Natural killer cell (primary cell): Measurements from ENCODE around the gene TRIM4. TPM values are rescaled to one million over a fixed set of nuclear protein-coding genes. Genes with fewer than 3 reads are reported as not detected.
"Not testable (repeated sequence)": the region's sequence is repeated elsewhere in the genome, so short reads cannot be mapped to it uniquely, and the experiment has no call there.

Source experiments
- ATAC-seq, 3 donors: fragments of 150-1000 bp in 2 of 3; fragments of 200-7000 bp in 1 of 3; cut with Tn5 transposase; 1 replicate in 1 of 3; 2 replicates in 2 of 3; pipeline ENCODE4 v1.10.0; 2021; ENCODE audit warnings: mild to moderate bottlenecking in 2 of 3, moderate library complexity in 2 of 3
- DNase-seq, 2 donors: peaks; one replicate each; pipeline versions ENCODE4 v3.0.0 to v3.0.0-alpha.2; 2013 to 2021; ENCODE audit warnings: mixed read lengths in 1 of 2
- H3K27ac ChIP-seq: one replicate; pipeline ENCODE4 v1.5.1; 2013; ENCODE audit warnings: mild to moderate bottlenecking, low read length
- H3K27me3 ChIP-seq: one replicate; pipeline ENCODE4 v1.6.1; 2013; ENCODE audit warnings: low read length; ENCODE audit not compliant: control insufficient read depth, insufficient read depth
- H3K36me3 ChIP-seq: one replicate; pipeline ENCODE4 v1.6.1; 2013; ENCODE audit warnings: low read length; ENCODE audit not compliant: control insufficient read depth, insufficient read depth
- H3K4me1 ChIP-seq: one replicate; pipeline ENCODE4 v1.6.1; 2013; ENCODE audit warnings: low read length; ENCODE audit not compliant: control insufficient read depth, insufficient read depth
- H3K4me3 ChIP-seq: one replicate; pipeline ENCODE4 v1.5.1; 2013; ENCODE audit warnings: low read length
- H3K9me3 ChIP-seq: one replicate; pipeline ENCODE4 v1.6.1; 2013; ENCODE audit warnings: low read length; ENCODE audit not compliant: control insufficient read depth, insufficient read depth
- H3K27ac Mint-ChIP-seq, 2 donors: one replicate each; pipeline ENCODE4 v1.8.0; 2022; ENCODE audit warnings: mild to moderate bottlenecking in 2 of 2, mixed read lengths in 2 of 2, moderate library complexity in 1 of 2
- H3K27me3 Mint-ChIP-seq, 2 donors: one replicate each; pipeline ENCODE4 v1.8.0; 2022; ENCODE audit warnings: low read depth in 2 of 2, mixed read lengths in 2 of 2
- H3K36me3 Mint-ChIP-seq: one replicate; pipeline ENCODE4 v1.8.0; 2022; ENCODE audit warnings: mixed read lengths
- H3K4me1 Mint-ChIP-seq, 2 donors: one replicate each; pipeline ENCODE4 v1.8.0; 2022; ENCODE audit warnings: mixed read lengths in 2 of 2
- H3K4me3 Mint-ChIP-seq: one replicate; pipeline ENCODE4 v1.8.0; 2022; ENCODE audit warnings: mild to moderate bottlenecking, moderate library complexity, mixed read lengths
- H3K9me3 Mint-ChIP-seq, 2 donors: one replicate each; pipeline ENCODE4 v1.8.0; 2022; ENCODE audit warnings: mixed read lengths in 2 of 2
- WGBS: methylation state at CpG from one replicate; pipeline ENCODE4 v1.1.7; 2013; ENCODE audit warnings: missing lambda C conversion rate; ENCODE audit not compliant: insufficient coverage; 5-methylcytosine and 5-hydroxymethylcytosine counted together
- intact Hi-C: fragments of 100-400 bp; cut with micrococcal nuclease; formaldehyde crosslinking; loops from one replicate; pipeline ENCODE4 v1.14.2; 2022
- total RNA-seq, 4 donors: library from RNA; stranded (reverse); fragments of 120-200 nt in 1 of 4; gene quantifications; one replicate each; pipeline versions ENCODE4 v1.2.3 to v1.2.4, GENCODE V29; 2013 to 2022
- TF ChIP-seq, protein P1 (sequence below): fragments of 200-600 bp; IDR thresholded peaks from one replicate; pipeline ENCODE4 v1.8.0; 2022; ENCODE audit warnings: antibody characterized with exemption

Gene TRIM4
- total RNA-seq, 3 donors from 2014 or later (not counting 1 experiment from before 2014, with no cell fraction given), result 16.8 to 28.1 (median 22.4) TPM

DNA sequence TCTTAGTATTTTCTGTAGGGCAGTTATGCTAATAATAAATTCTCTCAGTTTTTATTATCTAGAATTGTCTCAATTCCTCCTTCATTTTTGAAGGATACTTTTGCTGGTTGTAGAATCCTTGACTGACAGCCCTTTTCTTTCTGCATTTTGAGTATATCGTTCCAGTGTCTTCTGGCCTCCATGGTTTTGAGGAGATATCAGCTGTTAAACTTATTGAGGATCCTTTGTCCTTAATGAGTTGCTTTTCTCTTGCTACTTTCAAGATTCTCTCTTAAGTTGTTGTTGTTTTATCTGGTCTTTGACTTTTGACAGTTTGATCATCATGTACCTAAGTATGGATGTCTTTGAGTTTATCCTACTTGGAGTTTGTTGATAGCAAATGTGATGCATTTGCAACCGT is 19.0 kb upstream of the TRIM4 start:
- Mint-ChIP-seq H3K4me1 (no peaks in the 10 kb centered on the region), H3K36me3 (no peaks in the 10 kb centered on the region), H3K4me3 (no peak overlapping the region), H3K9me3 (no peaks in the 10 kb centered on the region), H3K27me3 (peaks cover 43 to 62% of the 10 kb centered on the region in 2 donors), H3K27ac (no peak overlapping the region)
- DNase-seq (no peak), ATAC-seq (no peak)
- Histone ChIP-seq H3K4me3 (no peak overlapping the region), H3K36me3 (no peaks in the 10 kb centered on the region), H3K27me3 (peaks cover 6% of the 10 kb centered on the region), H3K4me1 (no peaks in the 10 kb centered on the region), H3K27ac (no peak overlapping the region), H3K9me3 (no peaks in the 10 kb centered on the region)
- intact Hi-C loops, result no loop called here
- 100% methylated on average over 1 of the region's 2 CpGs for WGBS
- TF ChIP-seq, protein P1, sequence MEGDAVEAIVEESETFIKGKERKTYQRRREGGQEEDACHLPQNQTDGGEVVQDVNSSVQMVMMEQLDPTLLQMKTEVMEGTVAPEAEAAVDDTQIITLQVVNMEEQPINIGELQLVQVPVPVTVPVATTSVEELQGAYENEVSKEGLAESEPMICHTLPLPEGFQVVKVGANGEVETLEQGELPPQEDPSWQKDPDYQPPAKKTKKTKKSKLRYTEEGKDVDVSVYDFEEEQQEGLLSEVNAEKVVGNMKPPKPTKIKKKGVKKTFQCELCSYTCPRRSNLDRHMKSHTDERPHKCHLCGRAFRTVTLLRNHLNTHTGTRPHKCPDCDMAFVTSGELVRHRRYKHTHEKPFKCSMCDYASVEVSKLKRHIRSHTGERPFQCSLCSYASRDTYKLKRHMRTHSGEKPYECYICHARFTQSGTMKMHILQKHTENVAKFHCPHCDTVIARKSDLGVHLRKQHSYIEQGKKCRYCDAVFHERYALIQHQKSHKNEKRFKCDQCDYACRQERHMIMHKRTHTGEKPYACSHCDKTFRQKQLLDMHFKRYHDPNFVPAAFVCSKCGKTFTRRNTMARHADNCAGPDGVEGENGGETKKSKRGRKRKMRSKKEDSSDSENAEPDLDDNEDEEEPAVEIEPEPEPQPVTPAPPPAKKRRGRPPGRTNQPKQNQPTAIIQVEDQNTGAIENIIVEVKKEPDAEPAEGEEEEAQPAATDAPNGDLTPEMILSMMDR, result no peak

DNA sequence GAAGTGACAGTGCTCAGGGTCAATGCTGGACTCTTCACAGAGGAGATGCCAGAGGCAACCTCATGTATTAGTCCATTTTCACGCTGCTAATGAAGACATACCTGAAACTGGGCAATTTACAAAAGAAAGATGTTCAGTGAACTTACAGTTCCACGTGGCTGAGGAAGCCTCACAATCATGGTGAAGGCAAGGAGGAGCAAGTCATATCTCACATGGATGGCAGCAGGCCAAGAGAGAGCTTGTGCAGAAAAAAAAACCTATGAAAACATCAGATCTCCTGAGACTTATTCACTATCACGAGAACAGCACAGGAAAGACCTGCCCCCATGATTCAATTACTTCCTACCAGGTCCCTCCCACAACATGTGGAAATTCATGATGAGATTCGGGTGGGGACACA is 15.7 kb upstream of the TRIM4 start:
- H3K9me3 ChIP-seq, H3K27ac Mint-ChIP-seq: not testable (repeated sequence)

DNA sequence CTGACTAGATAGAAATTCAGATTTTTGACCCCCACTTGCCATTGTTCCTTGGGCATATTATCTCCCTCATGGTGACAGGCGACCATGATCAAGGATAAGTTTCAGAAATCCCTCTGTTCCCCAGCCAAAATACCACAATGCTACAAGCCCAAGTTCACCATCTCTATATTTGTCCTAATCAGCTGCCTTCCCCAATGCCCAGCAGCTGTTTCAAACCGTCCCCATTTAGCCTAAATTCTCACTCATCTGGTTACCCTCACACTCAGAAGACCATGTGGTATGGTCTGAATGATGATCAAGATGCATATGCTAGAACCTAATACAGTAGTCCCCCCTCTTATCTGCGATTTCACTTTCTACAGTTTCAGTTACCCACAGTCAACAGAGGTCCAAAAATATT is 11.0 kb upstream of the TRIM4 start:
- Mint-ChIP-seq H3K4me1 (peaks cover 0 to 5% of the 10 kb centered on the region in 2 donors), H3K27ac (no peak overlapping the region), H3K9me3 (no peaks in the 10 kb centered on the region), H3K36me3 (no peaks in the 10 kb centered on the region), H3K4me3 (no peak overlapping the region), H3K27me3 (peaks cover 54 to 71% of the 10 kb centered on the region in 2 donors)
- TF ChIP-seq, protein P1, result no peak
- intact Hi-C loops, result no loop called here
- H3K27ac ChIP-seq, result no peak overlapping the region
- H3K4me1 ChIP-seq, result peaks cover 6% of the 10 kb centered on the region
- H3K27me3 ChIP-seq, result peaks cover 8% of the 10 kb centered on the region
- no peaks in the 10 kb centered on the region for H3K36me3 ChIP-seq
- 68% methylated on average over 1 of the region's 3 CpGs for WGBS
- no peak for DNase-seq
- no peak for ATAC-seq
- no peak overlapping the region for H3K4me3 ChIP-seq
- no peaks in the 10 kb centered on the region for H3K9me3 ChIP-seq

More for the DNA sequence above, 15.7 kb upstream of the TRIM4 start:
- H3K4me3 Mint-ChIP-seq, H3K9me3 Mint-ChIP-seq, H3K36me3 Mint-ChIP-seq, H3K4me1 ChIP-seq, DNase-seq, H3K27ac ChIP-seq, H3K4me1 Mint-ChIP-seq, intact Hi-C loops, H3K36me3 ChIP-seq, ATAC-seq, H3K27me3 ChIP-seq, H3K4me3 ChIP-seq: not testable (repeated sequence)
- H3K27me3 Mint-ChIP-seq, result peaks cover 43 to 54% of the 10 kb centered on the region in 2 donors
- WGBS, result 50% methylated on average over 4 of the region's 4 CpGs

DNA sequence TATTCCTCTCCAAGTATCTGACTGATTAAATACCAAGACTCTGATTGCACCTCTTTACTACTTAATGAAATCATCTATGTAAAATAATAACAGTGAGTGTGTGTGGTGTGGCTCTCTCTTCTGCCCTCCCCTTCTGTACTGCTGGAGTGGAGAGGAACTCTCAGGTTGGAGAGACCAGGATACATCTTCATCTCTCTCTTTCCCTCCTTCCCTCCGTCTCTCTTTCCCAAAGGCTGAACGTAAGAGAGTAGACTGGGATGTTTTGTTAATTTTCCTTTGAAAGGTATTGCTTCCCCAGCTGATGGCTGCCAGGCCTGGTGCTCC is 10.4 kb upstream of the TRIM4 start:
- intact Hi-C loops, result no loop called here
- TF ChIP-seq, protein P1, result no peak
- H3K27me3 ChIP-seq, result peaks cover 8% of the 10 kb centered on the region

More for the DNA sequence above, 10.4 kb upstream of the TRIM4 start:
- no CpG with 5 or more reads among the region's 2 CpGs for WGBS
- H3K4me3 ChIP-seq, result no peak overlapping the region
- H3K36me3 ChIP-seq, result no peaks in the 10 kb centered on the region
- no peak overlapping the region for H3K27ac ChIP-seq
- H3K27ac Mint-ChIP-seq, result no peak overlapping the region
- ATAC-seq, result peak in 1 of 3 donors; percentile 10
- no peaks in the 10 kb centered on the region for H3K9me3 Mint-ChIP-seq
- no peaks in the 10 kb centered on the region for H3K9me3 ChIP-seq
- peaks cover 53 to 71% of the 10 kb centered on the region in 2 donors for H3K27me3 Mint-ChIP-seq
- H3K36me3 Mint-ChIP-seq, result no peaks in the 10 kb centered on the region
- peaks cover 0 to 5% of the 10 kb centered on the region in 2 donors for H3K4me1 Mint-ChIP-seq
- no peak for DNase-seq
- no peak overlapping the region for H3K4me3 Mint-ChIP-seq
- peaks cover 6% of the 10 kb centered on the region for H3K4me1 ChIP-seq
